Esophagus muscularis mucosa (tissue), 4 donors: Measurements from ENCODE around the gene RARRES1. TPM values are rescaled to one million over a fixed set of nuclear protein-coding genes. Genes with fewer than 3 reads are reported as not detected.
A peak's percentile ranks its signal among the peaks of the same experiment; 100 is the strongest.

Experiments
- DNase-seq: peaks from one replicate; pipeline ENCODE4 v3.0.0-alpha.2; 2017; ENCODE audit errors: extremely low spot score
- H3K27ac ChIP-seq, 4 donors: fragments of 200-600 bp; sonication (generic); replicated peaks in 1 of 4; 1 replicate in 3 of 4; 2 replicates in 1 of 4; pipeline ENCODE4 v1.5.1; 2016 to 2019; ENCODE audit warnings: mild to moderate bottlenecking in 1 of 4
- H3K27me3 ChIP-seq, 4 donors: fragments of 200-600 bp; sonication (generic); one replicate each; pipeline versions ENCODE4 v1.5.1 to v1.6.0; 2016 to 2019
- H3K36me3 ChIP-seq, 4 donors: fragments of 200-600 bp; sonication (generic); one replicate each; pipeline ENCODE4 v1.5.1; 2016 to 2019
- H3K4me1 ChIP-seq, 4 donors: fragments of 200-600 bp; sonication (generic); one replicate each; pipeline ENCODE4 v1.5.1; 2016 to 2019
- H3K4me3 ChIP-seq, 4 donors: fragments of 200-600 bp; sonication (generic); 1 replicate in 2 of 4; 2 replicates in 2 of 4; pipeline ENCODE4 v1.5.1; 2016 to 2019; ENCODE audit warnings: mild to moderate bottlenecking in 4 of 4, moderate library complexity in 1 of 4
- H3K9me3 ChIP-seq, 4 donors: fragments of 200-600 bp; sonication (generic); 1 replicate in 3 of 4; 2 replicates in 1 of 4; pipeline ENCODE4 v1.5.1; 2016 to 2019
- EP300 ChIP-seq: sonication (generic); formaldehyde crosslinking; IDR thresholded peaks from one replicate; pipeline ENCODE4 v1.6.1; 2017; ENCODE audit warnings: antibody characterized with exemption
- POLR2A ChIP-seq: fragments of 450-650 bp; IDR thresholded peaks from one replicate; pipeline ENCODE4 v1.6.1; 2017; ENCODE audit warnings: antibody characterized with exemption, moderate library complexity, mild to moderate bottlenecking, low read depth
- POLR2AphosphoS5 ChIP-seq, 2 donors: sonication (generic); formaldehyde crosslinking; IDR thresholded peaks; one replicate each; pipeline ENCODE4 v1.6.1; 2017; ENCODE audit warnings: antibody characterized with exemption in 2 of 2
- WGBS: methylation state at CpG from one replicate; pipeline ENCODE4 v1.1.5; 2018; 5-methylcytosine and 5-hydroxymethylcytosine counted together
- intact Hi-C: fragments of 100-400 bp; cut with DNase I; formaldehyde crosslinking; loops from one replicate; pipeline ENCODE4 v1.15.1; 2023
- total RNA-seq, 4 donors: library from RNA; depleted of rRNA; stranded (reverse); fragments of >200 nt; gene quantifications; one replicate each; pipeline versions ENCODE4 v1.1.0 to v1.2.1, GENCODE V29; 2016
- TF ChIP-seq, protein P1 (sequence below), 3 experiments: fragments of 200-600 bp in 2 of 3; fragments of 450-650 bp in 1 of 3; sonication (generic) in 2 of 3; IDR thresholded peaks; one replicate each; pipeline ENCODE4 v1.5.1; 2017 to 2019; ENCODE audit warnings: antibody characterized with exemption in 3 of 3, mild to moderate bottlenecking in 2 of 3, moderate library complexity in 1 of 3

RARRES1 gene
- total RNA-seq, 4 donors from 2014 or later, result 6.6 to 93.0 (median 29.8) TPM

DNA sequence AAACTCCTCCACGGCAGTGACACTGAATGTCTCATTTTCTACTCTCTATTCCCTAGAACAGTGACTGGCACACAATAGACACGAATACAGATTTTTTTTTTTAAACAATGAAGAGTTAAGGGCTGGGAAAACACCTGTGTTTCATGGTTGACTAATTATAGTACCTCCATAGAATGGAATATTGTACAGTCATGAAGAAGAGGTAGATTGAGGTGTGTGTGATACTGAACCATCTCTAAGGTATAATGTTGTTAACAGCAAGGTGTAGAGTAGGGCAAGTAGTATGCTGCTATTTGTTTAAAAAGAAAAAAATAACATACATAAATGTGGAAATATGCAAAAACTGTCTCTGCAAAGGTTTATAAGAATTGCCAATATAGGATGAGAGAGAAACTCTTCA is 5.2 kb upstream of the RARRES1 start:
- no peak for DNase-seq
- peaks cover 0 to 13% (median 5%) of the 10 kb centered on the region in 4 donors for H3K9me3 ChIP-seq
- TF ChIP-seq, protein P1, sequence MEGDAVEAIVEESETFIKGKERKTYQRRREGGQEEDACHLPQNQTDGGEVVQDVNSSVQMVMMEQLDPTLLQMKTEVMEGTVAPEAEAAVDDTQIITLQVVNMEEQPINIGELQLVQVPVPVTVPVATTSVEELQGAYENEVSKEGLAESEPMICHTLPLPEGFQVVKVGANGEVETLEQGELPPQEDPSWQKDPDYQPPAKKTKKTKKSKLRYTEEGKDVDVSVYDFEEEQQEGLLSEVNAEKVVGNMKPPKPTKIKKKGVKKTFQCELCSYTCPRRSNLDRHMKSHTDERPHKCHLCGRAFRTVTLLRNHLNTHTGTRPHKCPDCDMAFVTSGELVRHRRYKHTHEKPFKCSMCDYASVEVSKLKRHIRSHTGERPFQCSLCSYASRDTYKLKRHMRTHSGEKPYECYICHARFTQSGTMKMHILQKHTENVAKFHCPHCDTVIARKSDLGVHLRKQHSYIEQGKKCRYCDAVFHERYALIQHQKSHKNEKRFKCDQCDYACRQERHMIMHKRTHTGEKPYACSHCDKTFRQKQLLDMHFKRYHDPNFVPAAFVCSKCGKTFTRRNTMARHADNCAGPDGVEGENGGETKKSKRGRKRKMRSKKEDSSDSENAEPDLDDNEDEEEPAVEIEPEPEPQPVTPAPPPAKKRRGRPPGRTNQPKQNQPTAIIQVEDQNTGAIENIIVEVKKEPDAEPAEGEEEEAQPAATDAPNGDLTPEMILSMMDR (IDR thresholded peaks at IDR 0.05), result no peak
- TF ChIP-seq POLR2AphosphoS5 (IDR thresholded peaks at IDR 0.05) (no peak), EP300 (no peak), POLR2A (no peak)
- intact Hi-C loops, result no loop called here
- H3K4me3 ChIP-seq, result no peak overlapping the region
- H3K27ac ChIP-seq, result no peak overlapping the region
- H3K36me3 ChIP-seq, result peaks cover 0 to 68% (median 7%) of the 10 kb centered on the region in 4 donors
- peaks cover 3 to 23% (median 19%) of the 10 kb centered on the region in 4 donors for H3K4me1 ChIP-seq
- WGBS, result 96% methylated on average over 2 of the region's 2 CpGs
- no peaks in the 10 kb centered on the region for H3K27me3 ChIP-seq

DNA sequence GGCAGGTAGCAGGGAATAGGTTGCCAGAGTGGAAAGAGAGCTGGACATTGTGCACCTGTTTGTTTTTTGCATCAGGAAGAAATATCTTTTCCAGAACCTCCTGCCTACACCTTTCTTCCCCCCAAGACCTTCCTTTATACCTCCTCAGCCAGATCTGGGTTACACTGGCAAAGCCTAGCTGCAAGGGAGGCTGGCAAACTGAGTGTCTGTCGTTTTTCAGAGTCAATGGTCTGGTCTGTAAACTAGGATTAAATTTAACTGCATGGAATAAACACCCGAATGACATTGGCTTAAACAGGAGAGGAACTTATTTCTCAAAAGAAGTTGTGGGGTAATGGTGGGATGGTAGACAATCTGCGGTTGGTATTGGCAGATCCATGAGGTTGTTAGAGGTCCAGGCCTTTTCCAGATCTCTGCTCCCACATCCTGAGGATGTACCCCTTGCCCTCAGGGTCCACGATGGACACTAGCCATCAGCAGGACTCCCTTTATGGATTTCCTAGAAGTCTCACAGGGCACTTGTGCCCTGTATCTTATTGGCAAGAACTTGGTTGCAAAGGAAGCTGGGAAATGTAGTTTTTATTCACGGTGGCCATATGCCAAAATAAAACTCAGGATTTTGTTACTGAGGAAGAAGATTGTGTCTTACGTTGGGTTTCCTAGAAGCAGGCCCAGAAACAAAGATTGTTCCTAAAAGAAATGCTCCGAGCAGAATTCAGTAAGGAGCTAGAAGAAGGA is 3.2 kb upstream of the RARRES1 start:
- peaks cover 0 to 3% (median 0%) of the 10 kb centered on the region in 4 donors for H3K27me3 ChIP-seq
- DNase-seq, result no peak
- TF ChIP-seq EP300 (no peak), POLR2A (no peak), POLR2AphosphoS5 (IDR thresholded peaks at IDR 0.05) (no peak)
- TF ChIP-seq, protein P1 (IDR thresholded peaks at IDR 0.05), result no peak
- no peak overlapping the region for H3K4me3 ChIP-seq
- peaks cover 0 to 13% (median 5%) of the 10 kb centered on the region in 4 donors for H3K9me3 ChIP-seq
- intact Hi-C loops, result no loop called here
- no peak overlapping the region for H3K27ac ChIP-seq
- H3K36me3 ChIP-seq, result peaks cover 0 to 51% (median 3%) of the 10 kb centered on the region in 4 donors
- WGBS, result 77% methylated on average over 7 of the region's 7 CpGs
- H3K4me1 ChIP-seq, result peaks cover 10 to 42% (median 31%) of the 10 kb centered on the region in 4 donors

DNA sequence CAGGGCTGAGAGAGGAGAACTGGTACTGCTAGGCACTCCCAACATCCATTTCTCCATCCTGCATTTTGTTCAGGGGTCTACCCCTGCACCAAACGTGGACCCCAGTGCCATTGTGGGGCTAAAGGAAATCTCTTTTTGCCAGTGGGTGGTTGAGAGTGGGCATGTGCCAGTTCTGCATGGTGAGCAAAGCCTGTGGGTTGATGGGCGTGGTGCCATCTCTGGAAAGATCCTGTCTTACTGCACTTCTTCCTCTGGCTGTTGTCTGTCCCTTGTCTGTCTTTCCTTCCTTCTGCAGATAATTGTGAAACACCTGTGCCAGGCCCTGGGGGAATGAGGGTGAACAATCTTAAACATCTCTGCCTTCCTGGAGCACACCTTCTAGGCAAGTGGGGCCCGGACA is 1.4 kb upstream of the RARRES1 start:
- intact Hi-C loops, result no loop called here
- Histone ChIP-seq H3K27me3 (peaks cover 0 to 3% (median 0%) of the 10 kb centered on the region in 4 donors), H3K4me1 (peaks cover 10 to 51% (median 36%) of the 10 kb centered on the region in 4 donors), H3K9me3 (peaks cover 0 to 13% (median 5%) of the 10 kb centered on the region in 4 donors), H3K4me3 (no peak overlapping the region), H3K36me3 (peaks cover 0 to 38% (median 3%) of the 10 kb centered on the region in 4 donors), H3K27ac (peak overlapping the region in 3 of 4 donors; percentile 36 to 92 (median 91))
- TF ChIP-seq POLR2A, result no peak
- no peak for TF ChIP-seq POLR2AphosphoS5 (IDR thresholded peaks at IDR 0.05)
- TF ChIP-seq, protein P1 (IDR thresholded peaks at IDR 0.05), result no peak
- no peak for TF ChIP-seq EP300
- no peak for DNase-seq
- 84% methylated on average over 3 of the region's 3 CpGs for WGBS

DNA sequence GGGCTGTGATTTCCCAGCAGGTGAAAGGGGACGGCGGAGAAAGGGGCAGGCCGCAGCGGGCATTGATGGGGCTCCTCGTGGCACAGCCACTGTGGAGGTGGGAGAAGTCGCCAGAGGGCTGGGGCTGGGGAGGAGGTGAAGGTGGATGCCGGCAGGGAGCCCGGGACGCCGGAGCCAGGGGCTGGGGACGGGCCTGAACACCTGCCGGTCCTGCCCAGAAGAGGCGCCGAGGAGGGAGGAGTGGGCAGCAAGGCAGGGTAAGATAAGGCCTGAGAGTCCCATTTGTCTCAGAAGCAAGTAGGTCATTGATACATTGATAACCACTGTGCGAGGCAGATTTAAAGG is 571 bp upstream of the RARRES1 start:
- no peak for TF ChIP-seq POLR2A
- TF ChIP-seq POLR2AphosphoS5 (IDR thresholded peaks at IDR 0.05), result no peak
- TF ChIP-seq EP300, result no peak
- TF ChIP-seq, protein P1 (IDR thresholded peaks at IDR 0.05), result no peak
- peaks cover 14 to 59% (median 42%) of the 10 kb centered on the region in 4 donors for H3K4me1 ChIP-seq
- H3K27ac ChIP-seq, result peak overlapping the region; percentile 79 to 92 (median 86)
- peak overlapping the region; percentile 73 to 96 (median 76) for H3K4me3 ChIP-seq
- peaks cover 0 to 13% (median 5%) of the 10 kb centered on the region in 4 donors for H3K9me3 ChIP-seq
- H3K36me3 ChIP-seq, result peaks cover 0 to 30% (median 0%) of the 10 kb centered on the region in 4 donors
- intact Hi-C loops, result no loop called here
- 42% methylated on average over 15 of the region's 15 CpGs for WGBS
- no peak for DNase-seq
- H3K27me3 ChIP-seq, result peaks cover 0 to 3% (median 0%) of the 10 kb centered on the region in 4 donors
